ENCODE results near the gene ZNF618.
"Not testable (repeated sequence)": the region's sequence is repeated elsewhere in the genome, so short reads cannot be mapped to it uniquely, and the experiment has no call there.

The ZNF618 gene

GRCh38 chr9:114043660-114044059 is 167.6 kb downstream of the ZNF618 start:
- DNase-seq (ENCODE audit: low read depth in 3 of 3) = not testable (repeated sequence)

- no peak for DNase-seq (ENCODE audit: low read depth in 3 of 3)
Measured at GRCh38 chr9:114046237-114046755, 170.2 kb downstream of the ZNF618 start.

- no peak for DNase-seq (ENCODE audit: low read depth in 3 of 3)
Measured at GRCh38 chr9:114046875-114047274, 170.8 kb downstream of the ZNF618 start.

GRCh38 chr9:114047717-114048116 is 171.6 kb downstream of the ZNF618 start:
- DNase-seq (ENCODE audit: low read depth in 3 of 3) = no peak

- DNase-seq (ENCODE audit: low read depth in 3 of 3) = no peak
Measured at GRCh38 chr9:114048533-114049415, 172.7 kb downstream of the ZNF618 start.

GRCh38 chr9:114049441-114050225 is 173.5 kb downstream of the ZNF618 start:
- DNase-seq (ENCODE audit: low read depth in 3 of 3) = no peak

- DNase-seq (ENCODE audit: low read depth in 3 of 3) = no peak
Measured at GRCh38 chr9:114050226-114050568, 174.1 kb downstream of the ZNF618 start.

GRCh38 chr9:114050646-114051045 is 174.5 kb downstream of the ZNF618 start:
- no peak for DNase-seq (ENCODE audit: low read depth in 3 of 3)

GRCh38 chr9:114051281-114051680 is 175.2 kb downstream of the ZNF618 start:
- DNase-seq (ENCODE audit: low read depth in 3 of 3) = no peak

GRCh38 chr9:114051706-114052105 is 175.6 kb downstream of the ZNF618 start:
- DNase-seq (ENCODE audit: low read depth in 3 of 3) = no peak

- no peak for DNase-seq (ENCODE audit: low read depth in 3 of 3)
Measured at GRCh38 chr9:114053246-114054005, 177.3 kb downstream of the ZNF618 start.

GRCh38 chr9:114054191-114054690 is 178.1 kb downstream of the ZNF618 start:
- DNase-seq (ENCODE audit: low read depth in 3 of 3) = no peak

- DNase-seq (ENCODE audit: low read depth in 3 of 3) = no peak
Measured at GRCh38 chr9:114055061-114055460, 179.0 kb downstream of the ZNF618 start.

GRCh38 chr9:114055894-114056293 is 179.8 kb downstream of the ZNF618 start:
- no peak for DNase-seq (ENCODE audit: low read depth in 3 of 3)

- DNase-seq (ENCODE audit: low read depth in 3 of 3) = no peak
Measured at GRCh38 chr9:114056527-114056926, 180.4 kb downstream of the ZNF618 start.

- no peak for DNase-seq (ENCODE audit: low read depth in 3 of 3)
Measured at GRCh38 chr9:114057161-114057885, 181.2 kb downstream of the ZNF618 start.

GRCh38 chr9:114058688-114059046 is 182.6 kb downstream of the ZNF618 start:
- DNase-seq (ENCODE audit: low read depth in 3 of 3) = no peak

GRCh38 chr9:114059047-114059803 is 183.1 kb downstream of the ZNF618 start:
- no peak for DNase-seq (ENCODE audit: low read depth in 3 of 3)

- no peak for DNase-seq (ENCODE audit: low read depth in 3 of 3)
Measured at GRCh38 chr9:114060070-114060469, 184.0 kb downstream of the ZNF618 start.

- no peak for DNase-seq (ENCODE audit: low read depth in 3 of 3)
Measured at GRCh38 chr9:114060711-114061110, 184.6 kb downstream of the ZNF618 start.
